Fibroblast of lung (primary cell): Measurements from ENCODE around the gene C16orf96. TPM values are rescaled to one million over a fixed set of nuclear protein-coding genes. Genes with fewer than 3 reads are reported as not detected.

ENCODE experiments used
- DNase-seq, 2 donors: peaks; one replicate each; pipeline versions ENCODE4 v3.0.0 to v3.0.0-alpha.2; 2010; ENCODE audit warnings: low read depth in 2 of 2
- H2AFZ ChIP-seq: 2 replicates; pipeline ENCODE4 v1.5.1; 2012; ENCODE audit warnings: low read length, control low read depth, inconsistent platforms
- H3K27ac ChIP-seq: 2 replicates; pipeline ENCODE4 v1.5.1; 2011; ENCODE audit warnings: low read length, control low read depth; ENCODE audit not compliant: insufficient read depth
- H3K27me3 ChIP-seq: 2 replicates; pipeline ENCODE4 v1.5.1; 2011; ENCODE audit warnings: mild to moderate bottlenecking, low read length; ENCODE audit not compliant: control insufficient read depth, insufficient read depth
- H3K36me3 ChIP-seq: 2 replicates; pipeline ENCODE4 v1.5.1; 2011; ENCODE audit warnings: low read length; ENCODE audit not compliant: control insufficient read depth, insufficient read depth
- H3K4me1 ChIP-seq: 2 replicates; pipeline ENCODE4 v1.5.1; 2011; ENCODE audit warnings: low read length; ENCODE audit not compliant: control insufficient read depth, insufficient read depth; ENCODE audit errors: extremely low read depth
- H3K4me2 ChIP-seq: 2 replicates; pipeline ENCODE4 v1.5.1; 2011; ENCODE audit warnings: low read length, control low read depth; ENCODE audit not compliant: insufficient read depth; ENCODE audit errors: extremely low read depth
- H3K4me3 ChIP-seq, 4 experiments: fragments of 200-600 bp in 1 of 4; sonication (generic) in 1 of 4; replicated peaks in 1 of 4; 2 replicates each; pipeline ENCODE4 v1.5.1; 2011 to 2016; ENCODE audit warnings: low read length in 4 of 4, low read depth in 3 of 4, mild to moderate bottlenecking in 3 of 4, control low read depth in 2 of 4, inconsistent platforms in 1 of 4, mixed read lengths in 1 of 4; ENCODE audit not compliant: insufficient read depth in 1 of 4; ENCODE audit errors: control extremely low read depth in 1 of 4
- H3K79me2 ChIP-seq: 2 replicates; pipeline ENCODE4 v1.5.1; 2012; ENCODE audit warnings: mild to moderate bottlenecking, low read length, inconsistent platforms; ENCODE audit not compliant: control insufficient read depth, insufficient read depth
- H3K9ac ChIP-seq: 2 replicates; pipeline ENCODE4 v1.5.1; 2011; ENCODE audit warnings: mild to moderate bottlenecking, low read length, control low read depth; ENCODE audit not compliant: insufficient read depth
- H3K9me3 ChIP-seq: 2 replicates; pipeline ENCODE4 v1.5.1; 2012; ENCODE audit warnings: low read depth, low read length; ENCODE audit not compliant: control insufficient read depth, insufficient read depth
- H4K20me1 ChIP-seq: 2 replicates; pipeline ENCODE4 v1.5.1; 2011; ENCODE audit warnings: low read length; ENCODE audit not compliant: control insufficient read depth, insufficient read depth; ENCODE audit errors: extremely low read depth
- CTCF ChIP-seq, 2 donors: IDR thresholded peaks in 1 of 2; conservative IDR thresholded peaks in 1 of 2; 1 replicate in 1 of 2; 2 replicates in 1 of 2; pipeline ENCODE4 v1.5.1; 2011 to 2012; ENCODE audit warnings: low read length in 2 of 2, control low read depth in 1 of 2, inconsistent platforms in 1 of 2, low read depth in 1 of 2, mild to moderate bottlenecking in 1 of 2
- EZH2 ChIP-seq: IDR thresholded peaks from 2 replicates; pipeline ENCODE4 v1.5.1; 2012; ENCODE audit warnings: low read length, control low read depth, mild to moderate bottlenecking; ENCODE audit errors: missing control alignments
- polyA plus RNA-seq, 2 donors: library from polyadenylated mRNA; depleted of rRNA in 1 of 2; stranded (reverse) in 1 of 2; unstranded in 1 of 2; fragments of >200 nt; gene quantifications; 2 replicates each; pipeline ENCODE4 v1.2.1, GENCODE V29; 2011 to 2012; ENCODE audit warnings: missing spikeins in 1 of 2
- total RNA-seq: library from RNA; depleted of rRNA; stranded (reverse); fragments of >200 nt; gene quantifications from 2 replicates; pipeline ENCODE4 v1.2.1, GENCODE V29; 2014

C16orf96 gene
- total and polyA plus RNA-seq, 2 donors (not counting 1 experiment from before 2014, with no cell fraction given), result under 0.01 TPM; not detected in 1

DNA sequence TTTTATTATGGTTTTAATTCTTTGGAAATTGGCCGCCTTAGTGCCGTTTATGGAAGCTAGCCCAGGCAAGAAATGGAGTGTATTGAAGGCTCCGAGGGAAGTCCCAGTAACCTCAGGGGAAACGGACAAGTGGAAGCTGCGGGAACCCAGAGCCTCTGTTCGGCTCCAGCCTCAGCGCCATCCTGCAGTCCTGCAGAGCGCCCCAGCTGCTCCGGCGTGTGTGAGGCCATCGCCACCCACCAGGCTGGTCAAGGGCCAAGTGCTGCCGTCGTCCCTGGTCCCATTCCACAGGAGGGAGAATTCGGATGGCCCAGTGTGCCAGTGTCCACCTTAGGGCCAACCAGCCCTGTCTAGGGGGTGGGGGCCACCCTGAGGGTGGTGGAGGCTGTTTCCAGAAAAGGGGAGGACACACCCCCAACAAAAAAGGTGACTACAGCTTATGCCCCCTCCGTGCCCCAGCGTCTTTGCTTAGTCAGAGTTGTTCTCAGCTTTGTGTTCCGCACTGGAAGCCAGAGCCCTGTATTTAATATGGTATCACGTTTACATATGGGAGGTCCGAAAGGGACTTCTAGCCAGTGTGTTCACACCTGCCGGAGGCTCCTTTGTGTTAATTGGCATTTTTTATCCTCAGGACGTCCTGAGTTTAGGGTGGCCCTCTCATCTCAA, 81.5 kb downstream of the C16orf96 start:
- peaks cover 4% of the 10 kb centered on the region for H3K4me1 ChIP-seq
- H3K79me2 ChIP-seq, result peaks cover 49% of the 10 kb centered on the region
- H3K9me3 ChIP-seq, result no peaks in the 10 kb centered on the region
- H3K9ac ChIP-seq, result no peak overlapping the region
- H3K36me3 ChIP-seq, result peaks cover 2% of the 10 kb centered on the region
- no peak overlapping the region for H3K27ac ChIP-seq
- H2AFZ ChIP-seq, result no peak overlapping the region
- no peak overlapping the region for H3K4me2 ChIP-seq
- DNase-seq, result no peak
- TF ChIP-seq EZH2, result no peak
- no peak for TF ChIP-seq CTCF (conservative IDR thresholded peaks at IDR 0.05 in 1 of 2, IDR thresholded peaks at IDR 0.05 in 1 of 2; ENCODE audit: low read depth in 1 of 2, low read length in 2 of 2)
- no peaks in the 10 kb centered on the region for H4K20me1 ChIP-seq
- H3K27me3 ChIP-seq, result no peaks in the 10 kb centered on the region
- no peak overlapping the region for H3K4me3 ChIP-seq

DNA sequence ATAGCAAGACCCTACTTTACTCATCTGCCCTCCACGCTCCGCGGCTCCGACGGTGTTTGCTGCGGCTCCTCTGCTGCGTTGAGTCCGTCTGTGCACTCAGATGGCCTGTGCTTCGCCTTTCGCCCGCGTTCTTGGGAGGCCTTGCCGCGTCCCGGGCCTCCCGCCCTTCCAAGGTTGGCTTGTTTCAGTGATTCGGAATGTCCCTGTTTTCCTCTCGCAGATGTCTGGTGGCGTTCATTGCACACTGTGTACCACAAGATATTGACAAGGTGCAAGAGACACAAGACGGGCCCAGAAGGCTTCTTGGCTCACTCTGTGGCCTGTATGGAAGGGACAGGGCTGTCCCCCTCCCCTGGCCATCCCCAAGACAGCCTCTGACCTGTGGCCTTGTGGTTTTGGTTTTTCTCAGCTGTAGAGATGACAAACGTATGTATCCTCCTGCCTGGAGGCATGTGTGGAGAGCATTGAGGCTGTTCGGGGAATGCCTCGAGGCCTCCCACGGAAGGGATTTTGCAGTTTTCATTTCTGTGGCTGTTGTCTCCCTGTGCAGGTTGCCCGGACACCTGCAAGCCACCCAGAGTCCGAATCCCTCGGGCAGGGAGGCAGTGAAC, 83.9 kb downstream of the C16orf96 start:
- no peak overlapping the region for H3K27ac ChIP-seq
- peaks cover 41% of the 10 kb centered on the region for H3K79me2 ChIP-seq
- H3K27me3 ChIP-seq, result no peaks in the 10 kb centered on the region
- no peaks in the 10 kb centered on the region for H4K20me1 ChIP-seq
- H3K9ac ChIP-seq, result no peak overlapping the region
- H3K4me3 ChIP-seq, result no peak overlapping the region
- no peaks in the 10 kb centered on the region for H3K36me3 ChIP-seq
- TF ChIP-seq CTCF (conservative IDR thresholded peaks at IDR 0.05 in 1 of 2, IDR thresholded peaks at IDR 0.05 in 1 of 2; ENCODE audit: low read depth in 1 of 2, low read length in 2 of 2) (no peak), EZH2 (no peak)
- no peak overlapping the region for H2AFZ ChIP-seq
- DNase-seq, result no peak
- H3K4me2 ChIP-seq, result no peak overlapping the region
- no peaks in the 10 kb centered on the region for H3K9me3 ChIP-seq
- H3K4me1 ChIP-seq, result peaks cover 4% of the 10 kb centered on the region

DNA sequence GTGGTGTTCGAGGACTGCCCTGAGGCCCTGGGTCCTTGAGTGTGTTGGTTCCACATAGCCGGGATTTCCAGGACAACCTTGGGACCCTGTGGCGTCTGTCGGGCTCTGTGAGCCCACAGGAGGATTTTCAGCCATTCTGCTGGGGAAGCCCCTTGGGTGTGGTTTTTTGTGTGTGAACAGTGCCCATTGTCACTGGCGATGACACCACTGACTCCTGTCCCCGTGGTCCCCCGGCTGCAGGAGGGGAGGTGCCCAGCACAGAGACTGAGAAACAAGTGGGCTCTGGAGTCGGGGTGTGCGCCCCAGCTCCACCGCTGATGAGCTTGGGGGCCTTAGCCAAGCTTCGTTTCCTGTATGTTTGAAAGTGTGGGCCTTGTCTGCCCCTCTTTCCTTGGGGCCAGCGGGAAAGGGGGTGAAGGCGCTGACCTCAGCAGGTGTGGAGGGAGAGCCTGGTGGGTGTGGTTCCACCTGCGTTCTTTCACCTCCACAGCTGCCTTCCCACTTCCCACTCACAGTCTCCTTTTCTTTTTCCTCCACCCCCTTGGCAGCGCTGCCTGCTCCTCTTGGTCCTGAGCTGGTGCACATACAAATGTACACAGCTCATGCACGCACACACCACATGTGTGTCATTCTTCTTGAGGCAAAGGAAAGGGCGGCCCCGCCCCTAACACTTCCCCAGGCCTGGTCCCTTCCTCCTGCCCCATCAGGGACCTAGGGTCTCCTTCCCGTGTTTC, 84.6 kb downstream of the C16orf96 start:
- DNase-seq, result no peak

More for the DNA sequence above, 84.6 kb downstream of the C16orf96 start:
- no peak for TF ChIP-seq EZH2
- TF ChIP-seq CTCF (conservative IDR thresholded peaks at IDR 0.05 in 1 of 2, IDR thresholded peaks at IDR 0.05 in 1 of 2; ENCODE audit: low read depth in 1 of 2, low read length in 2 of 2), result no peak
- Histone ChIP-seq H3K4me2 (no peak overlapping the region), H3K27ac (no peak overlapping the region), H3K9me3 (no peaks in the 10 kb centered on the region), H3K4me1 (peaks cover 4% of the 10 kb centered on the region), H4K20me1 (no peaks in the 10 kb centered on the region), H2AFZ (no peak overlapping the region), H3K27me3 (no peaks in the 10 kb centered on the region), H3K79me2 (peaks cover 44% of the 10 kb centered on the region), H3K36me3 (no peaks in the 10 kb centered on the region), H3K9ac (no peak overlapping the region), H3K4me3 (no peak overlapping the region)
